ENCODE measurements around the gene MYO1B.

- TF ChIP-seq POLR2A (IDR thresholded peaks at IDR 0.05) (no peak), POLR2AphosphoS5 (IDR thresholded peaks at IDR 0.05) (no peak)
Measured at GRCh38 chr2:191314697-191315364, 69.6 kb downstream of the MYO1B start.

Measured in sigmoid colon (tissue), 4 donors.